Measurements from ENCODE around the gene TTBK1.

DNA sequence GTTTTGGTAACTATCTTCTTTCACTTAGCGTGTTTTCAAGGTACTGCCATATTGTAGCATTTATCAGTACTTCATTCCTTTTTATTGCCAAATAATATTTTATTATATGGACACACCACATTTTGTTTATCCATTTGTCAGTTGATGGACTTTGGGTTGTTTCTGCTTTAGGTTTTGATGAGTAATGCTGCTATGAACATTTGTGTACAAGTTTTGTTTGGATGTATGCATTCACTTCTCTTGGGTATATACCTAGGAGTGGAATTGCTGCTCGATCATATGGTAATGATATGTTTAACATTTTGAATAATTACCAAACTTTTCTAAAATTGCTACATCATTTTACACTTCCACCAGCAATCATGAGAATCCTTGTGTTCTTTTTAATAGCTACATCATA lies 48.4 kb downstream of the TTBK1 start:
- TF ChIP-seq, protein P1, sequence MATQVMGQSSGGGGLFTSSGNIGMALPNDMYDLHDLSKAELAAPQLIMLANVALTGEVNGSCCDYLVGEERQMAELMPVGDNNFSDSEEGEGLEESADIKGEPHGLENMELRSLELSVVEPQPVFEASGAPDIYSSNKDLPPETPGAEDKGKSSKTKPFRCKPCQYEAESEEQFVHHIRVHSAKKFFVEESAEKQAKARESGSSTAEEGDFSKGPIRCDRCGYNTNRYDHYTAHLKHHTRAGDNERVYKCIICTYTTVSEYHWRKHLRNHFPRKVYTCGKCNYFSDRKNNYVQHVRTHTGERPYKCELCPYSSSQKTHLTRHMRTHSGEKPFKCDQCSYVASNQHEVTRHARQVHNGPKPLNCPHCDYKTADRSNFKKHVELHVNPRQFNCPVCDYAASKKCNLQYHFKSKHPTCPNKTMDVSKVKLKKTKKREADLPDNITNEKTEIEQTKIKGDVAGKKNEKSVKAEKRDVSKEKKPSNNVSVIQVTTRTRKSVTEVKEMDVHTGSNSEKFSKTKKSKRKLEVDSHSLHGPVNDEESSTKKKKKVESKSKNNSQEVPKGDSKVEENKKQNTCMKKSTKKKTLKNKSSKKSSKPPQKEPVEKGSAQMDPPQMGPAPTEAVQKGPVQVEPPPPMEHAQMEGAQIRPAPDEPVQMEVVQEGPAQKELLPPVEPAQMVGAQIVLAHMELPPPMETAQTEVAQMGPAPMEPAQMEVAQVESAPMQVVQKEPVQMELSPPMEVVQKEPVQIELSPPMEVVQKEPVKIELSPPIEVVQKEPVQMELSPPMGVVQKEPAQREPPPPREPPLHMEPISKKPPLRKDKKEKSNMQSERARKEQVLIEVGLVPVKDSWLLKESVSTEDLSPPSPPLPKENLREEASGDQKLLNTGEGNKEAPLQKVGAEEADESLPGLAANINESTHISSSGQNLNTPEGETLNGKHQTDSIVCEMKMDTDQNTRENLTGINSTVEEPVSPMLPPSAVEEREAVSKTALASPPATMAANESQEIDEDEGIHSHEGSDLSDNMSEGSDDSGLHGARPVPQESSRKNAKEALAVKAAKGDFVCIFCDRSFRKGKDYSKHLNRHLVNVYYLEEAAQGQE (IDR thresholded peaks at IDR 0.05; ENCODE audit: insufficient replicate concordance, low read depth): no peak
- TF ChIP-seq, protein P2, sequence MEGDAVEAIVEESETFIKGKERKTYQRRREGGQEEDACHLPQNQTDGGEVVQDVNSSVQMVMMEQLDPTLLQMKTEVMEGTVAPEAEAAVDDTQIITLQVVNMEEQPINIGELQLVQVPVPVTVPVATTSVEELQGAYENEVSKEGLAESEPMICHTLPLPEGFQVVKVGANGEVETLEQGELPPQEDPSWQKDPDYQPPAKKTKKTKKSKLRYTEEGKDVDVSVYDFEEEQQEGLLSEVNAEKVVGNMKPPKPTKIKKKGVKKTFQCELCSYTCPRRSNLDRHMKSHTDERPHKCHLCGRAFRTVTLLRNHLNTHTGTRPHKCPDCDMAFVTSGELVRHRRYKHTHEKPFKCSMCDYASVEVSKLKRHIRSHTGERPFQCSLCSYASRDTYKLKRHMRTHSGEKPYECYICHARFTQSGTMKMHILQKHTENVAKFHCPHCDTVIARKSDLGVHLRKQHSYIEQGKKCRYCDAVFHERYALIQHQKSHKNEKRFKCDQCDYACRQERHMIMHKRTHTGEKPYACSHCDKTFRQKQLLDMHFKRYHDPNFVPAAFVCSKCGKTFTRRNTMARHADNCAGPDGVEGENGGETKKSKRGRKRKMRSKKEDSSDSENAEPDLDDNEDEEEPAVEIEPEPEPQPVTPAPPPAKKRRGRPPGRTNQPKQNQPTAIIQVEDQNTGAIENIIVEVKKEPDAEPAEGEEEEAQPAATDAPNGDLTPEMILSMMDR (IDR thresholded peaks at IDR 0.05; ENCODE audit: insufficient read depth, low read length): no peak
- TF ChIP-seq POLR2AphosphoS5 (IDR thresholded peaks at IDR 0.05; ENCODE audit: low read depth): no peak
